NB4 (cell line): ENCODE results near the gene TPO.

Experiments used
- DNase-seq: peaks from one replicate; pipeline ENCODE4 v3.0.0; 2010; ENCODE audit warnings: low read depth
- H3K4me3 ChIP-seq: one replicate; pipeline ENCODE4 v1.5.1; 2011; ENCODE audit warnings: mild to moderate bottlenecking, low read depth, low read length, moderate library complexity
- MYC ChIP-seq: IDR thresholded peaks from 2 replicates; pipeline ENCODE4 v1.6.1; 2011; ENCODE audit warnings: low read depth, low read length
- POLR2A ChIP-seq: IDR thresholded peaks from 2 replicates; pipeline ENCODE4 v1.6.1; 2011; ENCODE audit warnings: mild to moderate bottlenecking; ENCODE audit not compliant: insufficient read length; ENCODE audit errors: extremely low read depth
- TF ChIP-seq, protein P1 (sequence below): IDR thresholded peaks from one replicate; pipeline ENCODE4 v1.5.1; 2012; ENCODE audit warnings: low read depth, low read length
- TF ChIP-seq, protein P2 (sequence below): IDR thresholded peaks from 2 replicates; pipeline ENCODE4 v1.6.1; 2011; ENCODE audit warnings: low read depth, low read length

TPO gene

DNA sequence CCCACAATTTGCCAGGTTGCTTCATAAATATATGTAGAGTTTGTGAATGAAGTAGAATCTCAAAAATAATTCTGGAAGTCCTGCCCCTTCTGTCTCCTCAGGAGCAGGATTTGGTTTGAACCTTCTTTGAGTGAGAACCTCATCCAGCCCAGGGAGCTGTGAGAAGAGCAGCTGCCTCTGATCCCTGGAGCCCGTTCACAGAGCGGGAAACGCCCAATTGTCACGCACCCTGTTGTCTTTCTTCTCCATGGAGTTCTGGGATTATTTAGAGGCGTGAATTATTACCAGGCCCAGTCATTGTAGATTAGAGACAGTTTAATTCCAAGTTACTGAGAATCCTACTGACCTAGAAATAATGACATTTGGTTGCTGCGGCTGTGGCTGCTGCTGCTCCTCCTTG is 66.1 kb downstream of the TPO start:
- no peak overlapping the region for H3K4me3 ChIP-seq
- TF ChIP-seq, protein P1, sequence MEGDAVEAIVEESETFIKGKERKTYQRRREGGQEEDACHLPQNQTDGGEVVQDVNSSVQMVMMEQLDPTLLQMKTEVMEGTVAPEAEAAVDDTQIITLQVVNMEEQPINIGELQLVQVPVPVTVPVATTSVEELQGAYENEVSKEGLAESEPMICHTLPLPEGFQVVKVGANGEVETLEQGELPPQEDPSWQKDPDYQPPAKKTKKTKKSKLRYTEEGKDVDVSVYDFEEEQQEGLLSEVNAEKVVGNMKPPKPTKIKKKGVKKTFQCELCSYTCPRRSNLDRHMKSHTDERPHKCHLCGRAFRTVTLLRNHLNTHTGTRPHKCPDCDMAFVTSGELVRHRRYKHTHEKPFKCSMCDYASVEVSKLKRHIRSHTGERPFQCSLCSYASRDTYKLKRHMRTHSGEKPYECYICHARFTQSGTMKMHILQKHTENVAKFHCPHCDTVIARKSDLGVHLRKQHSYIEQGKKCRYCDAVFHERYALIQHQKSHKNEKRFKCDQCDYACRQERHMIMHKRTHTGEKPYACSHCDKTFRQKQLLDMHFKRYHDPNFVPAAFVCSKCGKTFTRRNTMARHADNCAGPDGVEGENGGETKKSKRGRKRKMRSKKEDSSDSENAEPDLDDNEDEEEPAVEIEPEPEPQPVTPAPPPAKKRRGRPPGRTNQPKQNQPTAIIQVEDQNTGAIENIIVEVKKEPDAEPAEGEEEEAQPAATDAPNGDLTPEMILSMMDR = no peak
- TF ChIP-seq POLR2A (no peak), MYC (no peak)
- TF ChIP-seq, protein P2, sequence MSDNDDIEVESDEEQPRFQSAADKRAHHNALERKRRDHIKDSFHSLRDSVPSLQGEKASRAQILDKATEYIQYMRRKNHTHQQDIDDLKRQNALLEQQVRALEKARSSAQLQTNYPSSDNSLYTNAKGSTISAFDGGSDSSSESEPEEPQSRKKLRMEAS = no peak
- no peak for DNase-seq

DNA sequence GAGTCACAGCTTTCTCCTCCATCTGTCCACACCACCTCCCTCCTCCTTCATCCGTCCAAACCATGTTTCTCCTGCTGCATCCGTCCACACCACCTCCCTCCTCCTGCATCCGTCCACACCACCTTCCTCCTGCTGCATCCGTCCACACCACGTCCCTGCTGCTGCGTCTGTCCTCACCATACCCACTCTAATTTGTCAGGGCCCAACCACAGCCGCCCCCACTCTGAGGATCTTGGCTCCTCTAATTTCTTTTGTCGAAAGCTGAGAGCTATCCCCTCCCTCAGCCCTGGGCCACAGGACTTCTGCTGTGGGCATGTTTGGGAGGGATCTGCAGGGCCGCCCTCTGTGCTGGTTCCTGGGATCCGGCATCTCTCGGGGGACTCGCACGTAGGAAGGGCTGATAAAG is 67.4 kb downstream of the TPO start:
- TF ChIP-seq, protein P2 = no peak
- TF ChIP-seq POLR2A (no peak), MYC (no peak)
- TF ChIP-seq, protein P1 = no peak
- no peak for DNase-seq
- no peak overlapping the region for H3K4me3 ChIP-seq

DNA sequence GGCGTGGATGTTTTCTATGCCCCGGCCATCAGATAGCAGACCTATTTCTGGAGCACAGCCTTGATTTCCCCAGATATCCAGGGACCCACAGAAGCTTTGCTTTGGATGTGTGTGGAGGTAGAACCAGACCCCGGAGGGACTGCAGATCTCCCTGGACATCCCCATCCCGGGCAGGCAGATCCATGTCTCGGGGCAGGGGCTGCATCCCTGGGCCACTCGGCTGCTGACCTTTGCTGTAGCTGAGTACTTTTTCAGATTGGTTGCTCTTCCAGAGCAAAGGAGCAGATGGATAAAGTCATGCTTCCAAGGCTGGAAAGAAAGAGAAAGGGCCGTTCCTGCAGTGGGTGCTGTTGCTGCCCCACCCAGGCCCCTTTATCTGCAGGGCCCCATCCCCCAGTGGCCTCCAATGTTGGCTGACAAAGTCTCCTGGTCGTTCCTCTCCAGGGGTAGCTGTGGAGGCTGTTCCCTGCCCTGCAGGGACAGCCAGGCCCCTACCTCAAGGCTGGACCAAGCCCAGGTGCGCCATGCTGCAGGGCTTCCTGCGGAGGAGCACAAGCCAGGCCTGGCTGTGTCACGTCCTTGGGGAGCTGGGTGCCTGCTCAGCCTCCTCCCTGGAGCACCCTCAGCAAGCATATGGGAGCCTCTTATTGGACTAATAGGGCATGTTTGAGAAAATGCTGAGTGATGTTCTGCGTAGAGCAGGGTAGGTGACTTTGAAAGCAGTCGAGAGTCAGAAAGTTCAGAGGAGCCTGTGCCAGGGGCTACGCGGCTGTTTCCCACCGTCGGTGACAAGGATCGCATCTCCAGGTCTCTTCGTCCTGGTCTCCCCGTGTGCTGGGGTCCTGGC is 68.4 kb downstream of the TPO start:
- TF ChIP-seq MYC (no peak), POLR2A (no peak)
- TF ChIP-seq, protein P1 = no peak
- TF ChIP-seq, protein P2 = no peak
- H3K4me3 ChIP-seq = no peak overlapping the region
- DNase-seq = no peak

DNA sequence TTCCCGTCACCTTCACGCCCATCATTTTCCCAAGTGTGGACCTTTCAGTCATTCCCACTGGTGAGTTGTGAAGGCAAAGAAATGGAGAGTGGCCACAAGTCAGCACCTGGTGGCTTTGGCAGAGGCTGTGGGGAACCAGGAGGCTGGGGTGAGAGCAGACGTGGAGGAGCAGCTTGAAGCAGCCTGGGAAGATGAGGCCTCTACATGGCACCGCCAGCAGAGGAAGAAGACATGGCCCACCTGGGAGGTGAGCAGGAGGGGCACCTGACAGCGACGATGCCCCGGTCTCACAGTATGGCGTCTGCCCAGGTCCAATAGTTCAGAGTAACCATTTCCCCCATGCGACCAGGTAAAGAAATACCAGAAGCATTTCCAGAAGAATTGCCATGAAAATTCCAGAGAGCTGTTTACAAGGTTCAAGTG is 69.0 kb downstream of the TPO start:
- DNase-seq = no peak
- H3K4me3 ChIP-seq = no peak overlapping the region
- no peak for TF ChIP-seq MYC
- no peak for TF ChIP-seq POLR2A
- TF ChIP-seq, protein P1 = no peak
- TF ChIP-seq, protein P2 = no peak

DNA sequence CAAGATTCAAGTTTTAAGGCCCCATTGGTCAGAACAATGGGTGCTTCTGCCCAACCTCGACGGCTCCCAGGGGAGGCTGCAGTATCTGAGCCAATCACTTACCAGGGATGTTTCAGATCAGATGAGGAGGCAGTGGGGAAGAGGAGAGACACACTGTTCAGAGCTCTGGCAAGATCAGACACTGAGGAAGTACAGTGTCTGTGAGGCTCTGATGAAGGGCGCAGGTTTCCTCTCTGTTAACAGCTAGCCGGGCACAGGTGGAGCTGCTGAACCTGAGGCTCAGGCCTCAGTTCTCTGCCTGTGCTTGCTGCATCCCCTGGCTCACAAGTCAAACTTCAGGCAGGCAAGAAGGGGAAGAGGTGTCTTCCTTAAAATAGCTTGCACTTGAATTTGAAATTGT is 69.7 kb downstream of the TPO start:
- no peak overlapping the region for H3K4me3 ChIP-seq
- TF ChIP-seq, protein P1 = no peak
- TF ChIP-seq, protein P2 = no peak
- no peak for DNase-seq
